Measurements from ENCODE around the gene PPP2R2C.

PPP2R2C gene

GRCh38 chr4:6278801-6279197 lies 193.6 kb downstream of the PPP2R2C start:
- no peak for DNase-seq

GRCh38 chr4:6277935-6278800 lies 194.2 kb downstream of the PPP2R2C start:
- no peak for DNase-seq

- no peak for DNase-seq
Observed at GRCh38 chr4:6277139-6277802, 195.1 kb downstream of the PPP2R2C start.

- no peak for DNase-seq
Observed at GRCh38 chr4:6275898-6276806, 196.3 kb downstream of the PPP2R2C start.

GRCh38 chr4:6275351-6275750 lies 197.1 kb downstream of the PPP2R2C start:
- no peak for DNase-seq

- no peak for DNase-seq
Observed at GRCh38 chr4:6273661-6273990, 198.8 kb downstream of the PPP2R2C start.

- DNase-seq: peak; percentile 64
Observed at GRCh38 chr4:6272863-6273660, 199.4 kb downstream of the PPP2R2C start.

GRCh38 chr4:6271701-6272465 lies 200.5 kb downstream of the PPP2R2C start:
- no peak for DNase-seq

- DNase-seq: no peak
Observed at GRCh38 chr4:6271206-6271605, 201.2 kb downstream of the PPP2R2C start.

- DNase-seq: no peak
Observed at GRCh38 chr4:6270636-6271121, 201.7 kb downstream of the PPP2R2C start.

Measured in T1000 (cell line).